GM12878 (cell line): ENCODE data around the gene CPHXL2. TPM values are rescaled to one million over a fixed set of nuclear protein-coding genes. Genes with fewer than 3 reads are reported as not detected.
A peak's percentile ranks its signal among the peaks of the same experiment; 100 is the strongest.

ENCODE experiments used
- ATAC-seq: fragments of 200-7000 bp; cut with Tn5 transposase; 3 replicates; pipeline ENCODE4 v1.9.1; 2020; ENCODE audit warnings: mild to moderate bottlenecking, moderate library complexity
- BruUV-seq: library from RNA; stranded (reverse); fragments of 400-500 nt; replicated peaks from 2 replicates; lab custom pipeline; 2021; lab: Mats Ljungman, UMichigan
- CTCF ChIA-PET: fragments of 300-600 bp; sonication (Branson Sonifier 250); formaldehyde crosslinking; extraction: SDS; loops from one replicate; lab custom pipeline; 2021; ENCODE audit warnings: inconsistent platforms; lab: Yijun Ruan, JAX
- POLR2A ChIA-PET: fragments of 350-600 bp; formaldehyde crosslinking; extraction: SDS; loops from one replicate; lab custom pipeline; 2021; ENCODE audit warnings: inconsistent platforms; lab: Charles Lee
- RAD21 ChIA-PET: fragments of 300-600 bp; sonication (Branson Sonifier 250); formaldehyde crosslinking; loops from one replicate; lab custom pipeline; 2023; ENCODE audit warnings: antibody characterized with exemption; ENCODE audit not compliant: unreplicated experiment; lab: Charles Lee
- SMC1A ChIA-PET: fragments of 300-600 bp; sonication (Branson Sonifier 250); formaldehyde crosslinking; loops from one replicate; lab custom pipeline; 2023; ENCODE audit not compliant: unreplicated experiment, uncharacterized antibody; lab: Charles Lee
- DNase-seq: peaks from one replicate; pipeline ENCODE4 v3.0.0-alpha.2; 2011; ENCODE audit warnings: low read depth, low spot score
- FAIRE-seq: peaks from 3 replicates; lab custom pipeline; 2011; peaks lifted over from hg19 to GRCh38; lab: Jason Lieb, UNC
- H2AFZ ChIP-seq: 2 replicates; pipeline ENCODE4 v1.6.0; 2011; ENCODE audit warnings: low read depth, low read length, control low read depth; ENCODE audit not compliant: control insufficient read depth
- H3K27ac ChIP-seq: 2 replicates; pipeline ENCODE4 v1.5.1; 2011; ENCODE audit warnings: control low read depth; ENCODE audit not compliant: control insufficient read depth, insufficient read depth
- H3K27me3 ChIP-seq, 2 experiments: replicated peaks in 1 of 2; 2 replicates each; pipeline versions ENCODE4 v1.6.0 to v1.6.1; 2011; ENCODE audit warnings: low read length in 1 of 2; ENCODE audit not compliant: control insufficient read depth in 2 of 2, insufficient read depth in 2 of 2
- H3K36me3 ChIP-seq, 2 experiments: 2 replicates each; pipeline ENCODE4 v1.5.1; 2011; ENCODE audit warnings: low read length in 1 of 2; ENCODE audit not compliant: control insufficient read depth in 2 of 2, insufficient read depth in 2 of 2
- H3K4me1 ChIP-seq: 2 replicates; pipeline ENCODE4 v1.6.1; 2011; ENCODE audit warnings: mild to moderate bottlenecking, low read length, moderate library complexity, mixed read lengths; ENCODE audit not compliant: control insufficient read depth, insufficient read depth
- H3K4me2 ChIP-seq: 2 replicates; pipeline ENCODE4 v1.6.0; 2011; ENCODE audit warnings: control low read depth; ENCODE audit not compliant: control insufficient read depth, insufficient read depth
- H3K4me3 ChIP-seq: fragments of 200-600 bp; sonication (generic); 2 replicates; pipeline ENCODE4 v1.5.1; 2016
- H3K79me2 ChIP-seq: 2 replicates; pipeline ENCODE4 v1.6.0; 2011; ENCODE audit warnings: low read length; ENCODE audit not compliant: control insufficient read depth, insufficient read depth
- H3K9ac ChIP-seq: 2 replicates; pipeline ENCODE4 v1.8.0; 2011; ENCODE audit warnings: low read length, control low read depth, mixed read lengths; ENCODE audit not compliant: control insufficient read depth, insufficient read depth
- H3K9me3 ChIP-seq: replicated peaks from 3 replicates; pipeline ENCODE4 v1.5.1; 2011; ENCODE audit warnings: mild to moderate bottlenecking, low read length; ENCODE audit not compliant: control insufficient read depth, insufficient read depth
- H4K20me1 ChIP-seq: 2 replicates; pipeline ENCODE4 v1.6.0; 2011; ENCODE audit not compliant: control insufficient read depth, insufficient read depth
- BCL11A ChIP-seq: IDR thresholded peaks from 2 replicates; pipeline ENCODE4 v1.6.1; 2011; ENCODE audit warnings: low read depth, low read length
- BCL3 ChIP-seq: IDR thresholded peaks from 2 replicates; pipeline ENCODE4 v1.6.1; 2011; ENCODE audit warnings: borderline replicate concordance, low read depth, mild to moderate bottlenecking, moderate library complexity, low read length; ENCODE audit not compliant: insufficient read depth, poor library complexity, severe bottlenecking
- BRCA1 ChIP-seq: IDR thresholded peaks from 2 replicates; pipeline ENCODE4 v1.6.1; 2011; ENCODE audit warnings: low read depth, low read length, improper control_type of control experiment
- CREB1 ChIP-seq: IDR thresholded peaks from 2 replicates; pipeline ENCODE4 v1.6.1; 2012; ENCODE audit warnings: low read depth, mild to moderate bottlenecking, inconsistent platforms
- CREM ChIP-seq: IDR thresholded peaks from 2 replicates; pipeline ENCODE4 v1.6.1; 2014; ENCODE audit warnings: antibody characterized with exemption, low read depth
- HCFC1 ChIP-seq: fragments of 150-350 bp; IDR thresholded peaks from 2 replicates; pipeline ENCODE4 v1.6.1; 2014; ENCODE audit warnings: low read length
- HDAC6 ChIP-seq: fragments of 200-600 bp; sonication (generic); IDR thresholded peaks from one replicate; pipeline ENCODE4 v1.8.0; 2017; ENCODE audit warnings: antibody characterized with exemption; ENCODE audit not compliant: unreplicated experiment
- JUND ChIP-seq: IDR thresholded peaks from 2 replicates; pipeline ENCODE4 v1.6.1; 2012; ENCODE audit warnings: low read depth, mild to moderate bottlenecking, low read length, improper control_type of control experiment, moderate library complexity
- MEF2A ChIP-seq: IDR thresholded peaks from 2 replicates; pipeline ENCODE4 v1.6.1; 2011; ENCODE audit warnings: low read depth, mild to moderate bottlenecking, low read length, moderate library complexity; ENCODE audit not compliant: insufficient read depth
- MEF2B ChIP-seq: fragments of 450-650 bp; IDR thresholded peaks from 2 replicates; pipeline ENCODE4 v1.6.1; 2018; ENCODE audit warnings: mild to moderate bottlenecking, moderate library complexity; ENCODE audit not compliant: partially characterized antibody, poor library complexity, severe bottlenecking
- MTA3 ChIP-seq: IDR thresholded peaks from 2 replicates; pipeline ENCODE4 v1.6.1; 2012; ENCODE audit warnings: low read length, inconsistent platforms, borderline replicate concordance
- NR2C1 ChIP-seq: fragments of 450-650 bp; IDR thresholded peaks from 2 replicates; pipeline ENCODE4 v1.6.1; 2017; ENCODE audit warnings: antibody characterized with exemption, mild to moderate bottlenecking, moderate library complexity
- NR2C2 ChIP-seq: IDR thresholded peaks from 2 replicates; pipeline ENCODE4 v1.6.1; 2011; ENCODE audit warnings: borderline replicate concordance, low read depth; ENCODE audit not compliant: control insufficient read depth, insufficient read length
- PAX8 ChIP-seq: fragments of 450-650 bp; IDR thresholded peaks from 2 replicates; pipeline ENCODE4 v1.6.1; 2017; ENCODE audit warnings: mild to moderate bottlenecking, moderate library complexity
- POLR2AphosphoS2 ChIP-seq: IDR thresholded peaks from 2 replicates; pipeline ENCODE4 v1.6.1; 2011; ENCODE audit warnings: low read depth, mild to moderate bottlenecking, low read length, improper control_type of control experiment, moderate library complexity
- RBBP5 ChIP-seq: fragments of 200-600 bp; sonication (generic); conservative IDR thresholded peaks from 2 replicates; pipeline ENCODE4 v1.6.1; 2016
- REST ChIP-seq: IDR thresholded peaks from 2 replicates; pipeline ENCODE4 v1.6.1; 2012; ENCODE audit warnings: mild to moderate bottlenecking, low read depth, low read length
- SMARCA5 ChIP-seq: fragments of 450-650 bp; IDR thresholded peaks from 2 replicates; pipeline ENCODE4 v1.6.1; 2017; ENCODE audit warnings: mild to moderate bottlenecking
- USF1 ChIP-seq: IDR thresholded peaks from 2 replicates; pipeline ENCODE4 v1.6.1; 2011; ENCODE audit warnings: borderline replicate concordance, low read depth, mild to moderate bottlenecking, moderate library complexity, mixed read lengths, low read length; ENCODE audit not compliant: insufficient read depth; ENCODE audit errors: extremely low read length
- WGBS: methylation state at CpG from one replicate; pipeline ENCODE4 v1.1.6; 2016; ENCODE audit warnings: low lambda C conversion rate; ENCODE audit not compliant: insufficient replicate concordance, insufficient coverage; ENCODE audit errors: missing lambda C conversion rate; 5-methylcytosine and 5-hydroxymethylcytosine counted together
- in situ Hi-C: fragments of 300-500 bp; cut with MboI; formaldehyde crosslinking; loops from 9 replicates; pipeline ENCODE4 v1.14.3; 2018; ENCODE audit warnings: mixed read lengths
- intact Hi-C: fragments of 100-400 bp; cut with micrococcal nuclease; formaldehyde crosslinking; loops from one replicate; pipeline ENCODE4 v1.14.2; 2022; ENCODE audit not compliant: unreplicated experiment
- polyA plus RNA-seq, 11 experiments: library from polyadenylated mRNA; depleted of rRNA in 4 of 11; unstranded in 6 of 11; stranded (reverse) in 5 of 11; fragments of >200 nt; fragmentation: Nextera tagmentation in 4 of 11; fragmentation: Illumina TruSeq in 1 of 11; extraction: Ambion mirVana in 4 of 11; extraction: Trizol in 1 of 11; gene quantifications; 1 replicate in 1 of 11; 2 replicates in 10 of 11; pipeline versions ENCODE4 v1.2.1 to v1.2.3, GENCODE V29; 2011 to 2016; ENCODE audit warnings: inconsistent platforms in 2 of 11, missing spikeins in 2 of 11, low read depth in 1 of 11
- total RNA-seq, 4 experiments: library from RNA; depleted of rRNA in 3 of 4; stranded (reverse); fragments of >200 nt in 3 of 4; fragmentation: Illumina TruSeq in 1 of 4; extraction: Trizol in 1 of 4; gene quantifications; 2 replicates each; pipeline versions ENCODE4 v1.2.1 to v1.2.3, GENCODE V29; 2013 to 2021

CPHXL2 gene
- total and polyA plus RNA-seq, 10 of the 15 experiments (the other 5 are each of a cell fraction or from before 2014, with no cell fraction given) = not detected

- H4K20me1 ChIP-seq = no peaks in the 10 kb centered on the region
- intact Hi-C loops = loop anchor here (1.0 to 2.0 kb wide), 2 partner anchors 104 to 143 kb away; no protein-coding TSS in a partner anchor
- POLR2A ChIA-PET = interaction anchor here (1.1 to 6.3 kb wide), 5 partner anchors 28 to 104 kb away, joined by 3 to 116 read pairs (median 4); partner anchors contain the start of genes GABARAPL2, KARS1, TERF2IP and TMEM231
- peak overlapping the region; percentile 83 for H3K27ac ChIP-seq
- peak overlapping the region; percentile 97 for H3K4me2 ChIP-seq
- no peak for DNase-seq
- peaks cover 33% of the 10 kb centered on the region for H3K4me1 ChIP-seq
- peaks cover 0 to 15% of the 10 kb centered on the region in 2 experiments; a peak in 1 of 4 replicates for H3K36me3 ChIP-seq
- no peaks in the 10 kb centered on the region for H3K27me3 ChIP-seq
- in situ Hi-C loops = loop anchor here (10.0 kb wide), 1 partner anchor 156 kb away; the partner anchor contains the start of gene TMEM170A
- 0% methylated on average over 2 of the region's 2 CpGs for WGBS
- CTCF ChIA-PET = interaction anchor here (0.6 to 9.5 kb wide), 33 partner anchors 9 to 1549 kb away, joined by 3 to 153 read pairs (median 5); partner anchors contain the start of genes GABARAPL2, KARS1, TERF2IP and TMEM170A
- H3K9me3 ChIP-seq = no peaks in the 10 kb centered on the region
- ATAC-seq = peak; percentile 45
- H3K79me2 ChIP-seq = peaks cover 20% of the 10 kb centered on the region
- no peak for FAIRE-seq
- RAD21 ChIA-PET = interaction anchor here (0.6 to 3.5 kb wide), 22 partner anchors 21 to 300 kb away, joined by 3 to 46 read pairs (median 6); partner anchors contain the start of genes CFDP1, GABARAPL2, KARS1 and TERF2IP
- BruUV-seq = no TSS peak
- SMC1A ChIA-PET = interaction anchor here (0.6 to 6.1 kb wide), 23 partner anchors 8 to 419 kb away, joined by 3 to 69 read pairs (median 6); partner anchors contain the start of genes KARS1, TERF2IP and TMEM231
- H2AFZ ChIP-seq = peak overlapping the region; percentile 46
- peak overlapping the region; percentile 24 for H3K9ac ChIP-seq
- peak overlapping the region; percentile 93 for H3K4me3 ChIP-seq
- TF ChIP-seq REST (no peak), POLR2AphosphoS2 (no peak), CREB1 (0 out of 2 replicates have a peak, but pooled peaks have one; percentile 31), SMARCA5 (no peak; the same call in 1 of the 2 replicates), MEF2B (peak; percentile 70), BCL3 (no peak), MTA3 (no peak), MEF2A (0 out of 2 replicates have a peak, but pooled peaks have one; percentile 70), RBBP5 (no peak), USF1 (no peak), NR2C2 (no peak), BRCA1 (no peak), PAX8 (no peak), HDAC6 (no peak), BCL11A (no peak), CREM (0 out of 2 replicates have a peak, but pooled peaks have one; percentile 34), JUND (no peak), HCFC1 (no peak), NR2C1 (no peak)
Observed at GRCh38 chr16:75621170-75621477, 55.7 kb downstream of the CPHXL2 start.
